HG02970 (cell line): ENCODE data around the gene DSE.
A peak's percentile ranks its signal among the peaks of the same experiment; 100 is the strongest.

Experiments used
- ATAC-seq: cut with Tn5 transposase; IDR thresholded peaks from one replicate; pipeline ENCODE4 v1.9.1; 2021; ENCODE audit warnings: mild to moderate bottlenecking, moderate library complexity, moderate number of reproducible peaks; ENCODE audit not compliant: unreplicated experiment, low FRiP score

The DSE gene

GRCh38 chr6:116465246-116465645, 94.5 kb downstream of the DSE start:
- ATAC-seq: no peak

GRCh38 chr6:116467096-116467495, 96.3 kb downstream of the DSE start:
- no peak for ATAC-seq

DNA sequence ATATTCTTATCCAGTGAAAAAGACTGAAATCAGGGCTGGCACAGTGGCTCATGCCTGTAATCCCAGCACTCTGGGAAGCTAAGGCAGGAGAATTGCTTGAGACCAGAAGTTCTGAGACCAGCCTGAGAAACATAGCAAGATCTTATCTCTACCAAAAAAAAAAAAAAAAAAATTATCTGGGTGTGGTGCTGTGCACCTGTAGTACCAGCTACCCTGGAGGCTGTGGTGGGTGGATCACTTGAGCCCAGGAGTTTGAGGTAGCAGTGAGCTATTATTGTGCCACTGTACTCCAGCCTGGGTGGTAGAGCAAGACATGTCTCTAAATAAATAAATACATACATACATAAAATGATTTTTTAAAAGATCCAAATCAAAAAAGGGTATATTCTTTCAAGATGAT, 96.8 kb downstream of the DSE start:
- no peak for ATAC-seq

DNA sequence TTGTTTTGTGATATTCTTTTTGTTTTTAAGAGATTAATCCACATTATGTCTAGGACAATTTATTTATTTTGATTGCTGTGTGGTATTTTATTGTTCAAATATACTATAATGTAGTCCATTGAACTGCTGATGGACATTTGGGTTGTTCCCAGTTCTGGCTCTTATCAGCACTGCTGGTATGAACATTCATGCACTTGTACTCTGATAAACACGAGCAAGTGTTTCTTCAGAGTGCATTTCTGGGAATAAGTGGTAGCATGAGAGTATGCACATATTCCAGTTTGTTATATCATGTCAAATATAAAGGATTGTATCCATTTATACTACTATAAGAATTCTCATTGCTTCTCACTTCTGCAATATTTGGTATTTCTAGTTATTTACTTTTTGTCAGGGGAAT, 97.5 kb downstream of the DSE start:
- no peak for ATAC-seq

- no peak for ATAC-seq
These were observed 100.8 kb downstream of the DSE start for GRCh38 chr6:116471531-116471930.

- no peak for ATAC-seq
These were observed 102.0 kb downstream of the DSE start for GRCh38 chr6:116472706-116473105.

- ATAC-seq: no peak
These were observed 104.4 kb downstream of the DSE start for GRCh38 chr6:116475141-116475540.

- ATAC-seq: peak; percentile 100
These were observed 105.4 kb downstream of the DSE start for GRCh38 chr6:116476002-116476678.

DNA sequence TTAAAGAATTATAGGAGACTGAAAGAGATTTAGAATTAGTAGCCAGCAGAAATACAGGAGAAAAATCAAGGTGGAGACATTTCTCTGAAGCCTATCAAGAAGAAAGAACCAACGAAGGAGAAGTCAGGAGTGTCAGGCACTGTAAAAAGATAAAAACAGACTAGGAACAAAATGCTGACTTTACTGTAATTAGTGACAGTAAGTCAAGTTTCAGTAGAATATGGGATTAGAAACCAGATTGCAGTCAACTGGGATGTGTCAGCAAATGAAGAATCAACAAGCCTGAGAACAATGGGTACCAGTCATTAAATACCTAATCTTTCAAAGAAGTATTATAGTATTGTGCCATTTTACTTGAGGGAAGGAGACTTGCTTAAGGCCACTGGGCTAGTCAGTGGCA, 112.0 kb downstream of the DSE start:
- no peak for ATAC-seq

DNA sequence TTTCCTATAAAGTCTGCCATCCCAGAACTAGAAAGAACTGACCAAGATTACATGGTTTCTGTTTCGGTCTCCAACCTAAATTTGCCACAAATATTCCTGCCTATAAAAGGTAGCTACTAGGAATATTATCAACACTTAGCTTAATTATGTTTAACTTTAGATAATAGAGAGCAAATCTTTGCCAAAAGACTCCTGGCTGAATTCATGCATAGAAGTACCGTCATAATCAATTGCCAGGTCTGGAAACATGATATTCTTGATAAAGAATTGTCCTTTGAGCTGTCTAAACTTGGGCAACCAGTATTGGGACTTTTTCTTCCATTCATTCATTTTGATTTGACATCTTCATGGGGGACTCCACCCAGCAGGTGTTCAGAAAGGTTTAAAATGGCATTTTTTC, 112.9 kb downstream of the DSE start:
- no peak for ATAC-seq

DNA sequence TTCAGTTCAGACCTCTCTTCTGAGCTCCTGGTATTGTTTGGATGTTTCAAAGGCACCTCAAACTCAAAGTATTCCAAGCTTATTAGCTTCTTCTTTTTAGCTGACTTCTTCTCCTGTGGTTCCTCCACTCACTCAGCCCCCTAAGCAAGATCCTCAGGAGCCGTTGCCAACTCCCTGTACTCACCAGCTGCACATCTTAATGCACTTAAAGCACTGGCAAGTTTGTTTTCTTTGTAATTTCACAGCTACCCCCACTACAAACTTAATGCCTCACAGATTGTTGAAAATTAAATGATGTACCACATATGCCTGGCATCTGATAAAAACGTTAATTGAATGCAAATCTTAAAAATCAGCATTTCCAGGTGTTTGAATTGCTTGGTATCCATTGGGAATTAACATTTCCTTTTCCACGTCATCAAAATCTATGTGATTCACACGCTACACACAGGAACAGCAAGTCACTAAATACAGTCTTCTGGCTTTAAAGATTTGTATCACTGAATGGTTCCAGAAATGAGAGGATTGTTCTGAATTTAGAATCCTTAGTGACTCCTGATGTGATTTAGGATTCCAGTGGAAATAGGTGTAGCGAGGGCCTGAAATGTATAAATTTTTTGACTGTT, 114.9 kb downstream of the DSE start:
- ATAC-seq: no peak

DNA sequence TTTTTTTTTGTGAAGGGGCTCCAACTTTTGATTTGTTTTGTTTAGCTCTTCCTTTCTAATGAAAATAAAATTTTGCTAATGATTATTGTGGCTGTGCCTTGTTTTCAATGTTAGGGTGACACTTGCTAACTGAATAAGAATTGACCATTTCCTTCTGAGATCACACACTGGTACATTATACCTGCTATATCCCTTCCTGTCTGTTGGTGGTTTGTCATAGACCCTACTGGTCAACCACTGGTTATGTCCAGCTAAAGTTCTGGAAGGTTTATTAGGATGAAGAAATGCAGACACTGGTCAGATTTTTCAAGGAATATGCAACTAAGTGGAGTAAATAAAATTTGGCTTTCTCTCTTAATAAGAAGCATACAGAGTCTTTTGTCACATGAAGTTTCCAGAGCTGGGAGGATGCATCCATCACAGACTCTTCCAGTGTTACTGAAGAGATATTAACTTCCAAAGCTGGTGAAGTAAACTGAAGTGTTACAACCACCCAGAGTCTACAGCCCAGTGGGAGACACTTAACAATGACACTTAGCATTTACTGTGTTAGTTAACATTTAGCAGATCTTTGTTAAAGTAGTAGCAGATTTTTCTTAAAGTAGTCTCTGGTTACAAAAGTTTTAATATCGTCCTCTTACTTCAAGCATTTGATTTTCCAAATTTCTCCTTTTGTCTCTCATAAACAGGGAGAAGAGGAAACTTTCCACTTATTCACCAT, 121.0 kb downstream of the DSE start:
- no peak for ATAC-seq

- ATAC-seq: no peak
These were observed 121.8 kb downstream of the DSE start for GRCh38 chr6:116492331-116493067.
